SW480 (cell line): ENCODE results near the gene CNNM1.

Experiments
- DNase-seq: peaks from one replicate; pipeline ENCODE4 v3.0.0-alpha.2; 2016; ENCODE audit warnings: low spot score

The CNNM1 gene

GRCh38 chr10:99337901-99338300, 8.7 kb downstream of the CNNM1 start:
- no peak for DNase-seq

- DNase-seq, result peak; percentile 33
These were observed 9.9 kb downstream of the CNNM1 start for GRCh38 chr10:99339077-99339476.

GRCh38 chr10:99339563-99340047, 10.4 kb downstream of the CNNM1 start:
- DNase-seq, result no peak

- DNase-seq, result no peak
These were observed 11.5 kb downstream of the CNNM1 start for GRCh38 chr10:99340650-99341049.

- no peak for DNase-seq
These were observed 12.1 kb downstream of the CNNM1 start for GRCh38 chr10:99341248-99341647.

- DNase-seq, result no peak
These were observed 12.8 kb downstream of the CNNM1 start for GRCh38 chr10:99341860-99342490.

GRCh38 chr10:99343262-99343661, 14.1 kb downstream of the CNNM1 start:
- DNase-seq, result no peak

GRCh38 chr10:99344715-99345114, 15.6 kb downstream of the CNNM1 start:
- no peak for DNase-seq

- no peak for DNase-seq
These were observed 16.2 kb downstream of the CNNM1 start for GRCh38 chr10:99345350-99345749.

- no peak for DNase-seq
These were observed 17.1 kb downstream of the CNNM1 start for GRCh38 chr10:99346247-99346646.

GRCh38 chr10:99347672-99348071, 18.5 kb downstream of the CNNM1 start:
- no peak for DNase-seq

GRCh38 chr10:99353182-99353581, 24.0 kb downstream of the CNNM1 start:
- no peak for DNase-seq

GRCh38 chr10:99357691-99358090, 28.5 kb downstream of the CNNM1 start:
- DNase-seq, result no peak

- no peak for DNase-seq
These were observed 28.9 kb downstream of the CNNM1 start for GRCh38 chr10:99358101-99358500.

- DNase-seq, result no peak
These were observed 31.8 kb downstream of the CNNM1 start for GRCh38 chr10:99360934-99361333.

- no peak for DNase-seq
These were observed 35.0 kb downstream of the CNNM1 start for GRCh38 chr10:99364125-99364524.

GRCh38 chr10:99365311-99365710, 36.2 kb downstream of the CNNM1 start:
- no peak for DNase-seq

- no peak for DNase-seq
These were observed 36.6 kb downstream of the CNNM1 start for GRCh38 chr10:99365736-99366135.

GRCh38 chr10:99366666-99367065, 37.5 kb downstream of the CNNM1 start:
- DNase-seq, result no peak

GRCh38 chr10:99368646-99369045, 39.5 kb downstream of the CNNM1 start:
- no peak for DNase-seq

- no peak for DNase-seq
These were observed 40.0 kb downstream of the CNNM1 start for GRCh38 chr10:99369126-99369525.

GRCh38 chr10:99369551-99369950, 40.4 kb downstream of the CNNM1 start:
- DNase-seq, result no peak

- DNase-seq, result peak; percentile 53
These were observed 41.8 kb downstream of the CNNM1 start for GRCh38 chr10:99370993-99371392.

GRCh38 chr10:99372546-99373271, 43.6 kb downstream of the CNNM1 start:
- no peak for DNase-seq
